GM12872 (cell line): ENCODE data around the gene MYL7.

Source experiments
- TF ChIP-seq, protein P1 (sequence below): IDR thresholded peaks from 3 replicates; pipeline ENCODE4 v1.5.1; 2011; ENCODE audit warnings: low read depth, mild to moderate bottlenecking, low read length, moderate library complexity; ENCODE audit not compliant: insufficient read depth

The MYL7 gene

DNA sequence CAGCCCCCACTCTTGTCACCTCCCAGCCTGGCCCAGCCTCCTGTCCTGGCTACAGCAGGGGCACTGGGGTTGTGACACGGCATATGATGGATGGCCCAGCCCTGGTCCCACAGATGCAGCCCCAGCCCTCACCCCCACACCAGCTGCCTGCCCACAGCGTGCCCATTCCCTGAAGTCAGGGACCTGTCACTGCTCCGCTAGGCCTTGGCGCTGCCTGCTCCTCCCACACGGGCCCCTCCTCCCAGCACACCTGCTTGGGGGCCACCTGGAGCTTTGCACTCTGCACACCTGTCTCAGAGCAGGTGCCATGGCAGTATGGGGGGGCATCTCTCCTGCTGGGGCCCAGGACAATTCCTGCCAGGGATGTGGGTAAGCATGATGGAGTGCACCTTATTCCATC lies 44.6 kb upstream of the MYL7 start:
- TF ChIP-seq, protein P1, sequence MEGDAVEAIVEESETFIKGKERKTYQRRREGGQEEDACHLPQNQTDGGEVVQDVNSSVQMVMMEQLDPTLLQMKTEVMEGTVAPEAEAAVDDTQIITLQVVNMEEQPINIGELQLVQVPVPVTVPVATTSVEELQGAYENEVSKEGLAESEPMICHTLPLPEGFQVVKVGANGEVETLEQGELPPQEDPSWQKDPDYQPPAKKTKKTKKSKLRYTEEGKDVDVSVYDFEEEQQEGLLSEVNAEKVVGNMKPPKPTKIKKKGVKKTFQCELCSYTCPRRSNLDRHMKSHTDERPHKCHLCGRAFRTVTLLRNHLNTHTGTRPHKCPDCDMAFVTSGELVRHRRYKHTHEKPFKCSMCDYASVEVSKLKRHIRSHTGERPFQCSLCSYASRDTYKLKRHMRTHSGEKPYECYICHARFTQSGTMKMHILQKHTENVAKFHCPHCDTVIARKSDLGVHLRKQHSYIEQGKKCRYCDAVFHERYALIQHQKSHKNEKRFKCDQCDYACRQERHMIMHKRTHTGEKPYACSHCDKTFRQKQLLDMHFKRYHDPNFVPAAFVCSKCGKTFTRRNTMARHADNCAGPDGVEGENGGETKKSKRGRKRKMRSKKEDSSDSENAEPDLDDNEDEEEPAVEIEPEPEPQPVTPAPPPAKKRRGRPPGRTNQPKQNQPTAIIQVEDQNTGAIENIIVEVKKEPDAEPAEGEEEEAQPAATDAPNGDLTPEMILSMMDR = no peak

DNA sequence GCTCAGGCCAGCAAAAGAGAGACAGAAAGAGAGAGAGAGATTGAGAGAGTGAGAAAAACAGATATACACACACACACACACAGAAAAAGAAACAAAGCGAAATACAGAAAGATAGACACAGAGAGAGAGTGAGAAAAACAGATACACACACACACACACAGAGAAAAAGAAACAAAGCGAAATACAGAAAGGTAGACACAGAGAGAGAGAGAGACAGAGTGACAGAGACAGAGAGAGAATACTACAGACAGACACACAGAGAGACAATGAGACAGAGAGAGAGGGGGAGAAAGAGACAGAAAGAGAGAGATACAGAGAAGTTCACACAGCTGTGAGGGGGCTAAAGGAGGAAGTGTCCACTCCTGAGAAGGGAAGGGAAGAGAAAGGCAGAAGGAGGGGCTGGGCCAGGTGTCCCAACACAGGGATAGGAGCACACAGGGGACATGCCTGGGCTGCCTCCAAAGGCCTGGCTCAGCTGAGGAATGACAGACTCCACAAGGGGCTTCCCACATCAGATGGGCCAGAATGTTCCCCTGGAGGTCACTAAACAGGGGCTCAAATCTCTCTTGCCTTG lies 43.8 kb upstream of the MYL7 start:
- TF ChIP-seq, protein P1 = no peak

GRCh38 chr7:44184206-44184872 lies 43.2 kb upstream of the MYL7 start:
- TF ChIP-seq, protein P1 = no peak

- TF ChIP-seq, protein P1 = no peak
Observed at GRCh38 chr7:44183386-44183785, 42.3 kb upstream of the MYL7 start.

DNA sequence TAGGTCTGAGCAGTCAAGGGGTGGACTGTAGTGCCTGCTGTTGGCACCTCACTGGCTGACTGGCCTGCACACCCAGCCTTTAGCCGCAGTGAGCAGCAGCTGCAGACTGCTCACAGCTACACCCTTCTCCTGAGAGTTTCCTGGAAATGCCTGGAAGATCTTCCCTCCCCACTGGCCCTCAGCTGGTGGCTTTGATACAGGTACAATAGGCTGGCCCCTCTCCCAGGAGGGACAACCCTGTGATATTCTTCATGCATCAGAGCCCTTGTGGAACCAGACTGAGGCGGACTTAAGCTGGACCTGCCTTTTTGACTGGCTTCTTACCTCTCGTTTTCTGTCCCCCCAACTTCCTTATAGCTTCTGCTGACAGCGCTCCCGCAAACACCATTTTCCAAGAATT lies 41.7 kb upstream of the MYL7 start:
- TF ChIP-seq, protein P1 = no peak

- TF ChIP-seq, protein P1 = no peak
Observed at GRCh38 chr7:44180631-44181030, 39.5 kb upstream of the MYL7 start.

GRCh38 chr7:44177570-44178131 lies 36.5 kb upstream of the MYL7 start:
- TF ChIP-seq, protein P1 = no peak
